Lower leg skin (tissue), 3 donors: Measurements from ENCODE around the gene SLC25A48.

Source experiments
- POLR2A ChIP-seq, 2 donors: fragments of 450-650 bp; IDR thresholded peaks; one replicate each; pipeline ENCODE4 v1.6.1; 2016 to 2017; ENCODE audit warnings: antibody characterized with exemption in 2 of 2, mild to moderate bottlenecking in 1 of 2, moderate library complexity in 1 of 2
- TF ChIP-seq, protein P1 (sequence below), 3 donors: fragments of 450-650 bp; IDR thresholded peaks; one replicate each; pipeline ENCODE4 v1.5.1; 2016; ENCODE audit warnings: antibody characterized with exemption in 3 of 3, mild to moderate bottlenecking in 3 of 3, moderate library complexity in 2 of 3

DNA sequence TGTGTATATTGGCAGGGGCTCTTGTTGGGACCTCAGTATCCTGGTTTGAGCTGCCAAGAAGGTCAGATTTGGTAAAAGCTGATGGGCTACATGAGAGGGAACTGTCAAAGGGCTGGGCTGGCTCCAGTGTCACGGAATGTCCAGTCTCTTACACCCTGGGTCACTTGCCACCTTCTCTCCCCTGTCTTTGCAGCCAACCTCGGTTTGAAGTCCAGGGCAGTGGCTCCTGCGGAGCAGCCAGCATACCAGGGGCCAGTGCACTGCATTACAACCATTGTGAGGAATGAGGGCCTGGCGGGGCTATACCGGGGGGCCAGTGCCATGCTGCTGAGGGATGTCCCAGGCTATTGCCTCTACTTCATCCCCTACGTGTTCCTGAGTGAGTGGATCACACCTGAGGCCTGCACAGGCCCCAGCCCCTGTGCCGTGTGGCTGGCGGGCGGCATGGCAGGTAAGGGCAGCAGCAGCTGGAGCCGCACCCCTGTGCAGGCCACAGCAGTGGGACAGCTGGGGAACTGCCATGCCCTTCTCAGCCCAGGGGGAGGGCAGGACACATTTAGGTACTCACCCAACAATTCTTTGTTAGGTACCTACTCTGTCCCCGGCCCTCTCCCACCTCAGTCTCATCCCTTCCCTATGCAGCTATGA is 36.9 kb downstream of the SLC25A48 start:
- TF ChIP-seq, protein P1, sequence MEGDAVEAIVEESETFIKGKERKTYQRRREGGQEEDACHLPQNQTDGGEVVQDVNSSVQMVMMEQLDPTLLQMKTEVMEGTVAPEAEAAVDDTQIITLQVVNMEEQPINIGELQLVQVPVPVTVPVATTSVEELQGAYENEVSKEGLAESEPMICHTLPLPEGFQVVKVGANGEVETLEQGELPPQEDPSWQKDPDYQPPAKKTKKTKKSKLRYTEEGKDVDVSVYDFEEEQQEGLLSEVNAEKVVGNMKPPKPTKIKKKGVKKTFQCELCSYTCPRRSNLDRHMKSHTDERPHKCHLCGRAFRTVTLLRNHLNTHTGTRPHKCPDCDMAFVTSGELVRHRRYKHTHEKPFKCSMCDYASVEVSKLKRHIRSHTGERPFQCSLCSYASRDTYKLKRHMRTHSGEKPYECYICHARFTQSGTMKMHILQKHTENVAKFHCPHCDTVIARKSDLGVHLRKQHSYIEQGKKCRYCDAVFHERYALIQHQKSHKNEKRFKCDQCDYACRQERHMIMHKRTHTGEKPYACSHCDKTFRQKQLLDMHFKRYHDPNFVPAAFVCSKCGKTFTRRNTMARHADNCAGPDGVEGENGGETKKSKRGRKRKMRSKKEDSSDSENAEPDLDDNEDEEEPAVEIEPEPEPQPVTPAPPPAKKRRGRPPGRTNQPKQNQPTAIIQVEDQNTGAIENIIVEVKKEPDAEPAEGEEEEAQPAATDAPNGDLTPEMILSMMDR (IDR thresholded peaks at IDR 0.05), result no peak
- no peak for TF ChIP-seq POLR2A (IDR thresholded peaks at IDR 0.05)
